Colonic mucosa (tissue), 4 donors: ENCODE measurements around the gene FTL. TPM values are rescaled to one million over a fixed set of nuclear protein-coding genes. Genes with fewer than 3 reads are reported as not detected.
"Not testable (repeated sequence)": the region's sequence is repeated elsewhere in the genome, so short reads cannot be mapped to it uniquely, and the experiment has no call there.

Source experiments
- DNase-seq: peaks from one replicate; pipeline ENCODE4 v3.0.0-alpha.2; 2020
- H3K27ac ChIP-seq: fragments of 200-600 bp; one replicate; pipeline ENCODE4 v1.8.0; 2021
- H3K27me3 ChIP-seq: fragments of 200-600 bp; one replicate; pipeline ENCODE4 v1.8.0; 2021
- H3K36me3 ChIP-seq: fragments of 200-600 bp; one replicate; pipeline ENCODE4 v1.8.0; 2021
- H3K4me1 ChIP-seq: fragments of 200-600 bp; one replicate; pipeline ENCODE4 v1.8.0; 2021; ENCODE audit warnings: mild to moderate bottlenecking
- H3K4me3 ChIP-seq: fragments of 200-600 bp; one replicate; pipeline ENCODE4 v1.8.0; 2021
- H3K9ac ChIP-seq, 2 donors: one replicate each; pipeline ENCODE4 v1.7.0; 2013; ENCODE audit warnings: control low read depth in 2 of 2, low read depth in 2 of 2, low read length in 2 of 2
- H3K9me3 ChIP-seq: fragments of 200-600 bp; one replicate; pipeline ENCODE4 v1.8.0; 2021
- intact Hi-C: fragments of 100-400 bp; cut with DNase I; formaldehyde crosslinking; loops from one replicate; pipeline ENCODE4 v1.14.1; 2022
- total RNA-seq, 2 donors: library from RNA; stranded (reverse); fragmentation: NEBNext Ultra II Directional in 1 of 2; extraction: Animal tissue kit (Norgen Biotek cat#: 25700) in 1 of 2; gene quantifications; one replicate each; pipeline ENCODE4 v1.2.1, GENCODE V29; 2021
- TF ChIP-seq, protein P1 (sequence below): fragments of 200-600 bp; IDR thresholded peaks from one replicate; pipeline ENCODE4 v1.8.0; 2022; ENCODE audit warnings: antibody characterized with exemption, mild to moderate bottlenecking
- donor health status: healthy.
- donor health status: DM: no; HTN: no; CAD: no.
- donor health status: DM: no; HTN: no; CAD: no.

The FTL gene
- 1,000 to 10,000 TPM; 1,463 to 1,600 TPM for total RNA-seq

GRCh38 chr19:48965040-48965805 lies at the start of gene FTL:
FTL (plus strand) TSS chr19:48965309; CDS start chr19:48965508, 199 bp downstream.
- intact Hi-C loops = loop anchor here (5.0 to 10.0 kb wide), 2 partner anchors 90 to 168 kb away; partner anchors contain the start of gene PPP1R15A
- no peaks in the 10 kb centered on the region for H3K27me3 ChIP-seq
- DNase-seq = peak; percentile 98
- no peaks in the 10 kb centered on the region for H3K9me3 ChIP-seq
- no peaks in the 10 kb centered on the region for H3K4me1 ChIP-seq
- no peaks in the 10 kb centered on the region for H3K36me3 ChIP-seq
- H3K27ac ChIP-seq = peak within 1 kb of the TSS; percentile 76
- peak within 1 kb of the TSS; percentile 64 to 93 for H3K9ac ChIP-seq
- peak within 1 kb of the TSS; percentile 89 for H3K4me3 ChIP-seq
- TF ChIP-seq, protein P1, sequence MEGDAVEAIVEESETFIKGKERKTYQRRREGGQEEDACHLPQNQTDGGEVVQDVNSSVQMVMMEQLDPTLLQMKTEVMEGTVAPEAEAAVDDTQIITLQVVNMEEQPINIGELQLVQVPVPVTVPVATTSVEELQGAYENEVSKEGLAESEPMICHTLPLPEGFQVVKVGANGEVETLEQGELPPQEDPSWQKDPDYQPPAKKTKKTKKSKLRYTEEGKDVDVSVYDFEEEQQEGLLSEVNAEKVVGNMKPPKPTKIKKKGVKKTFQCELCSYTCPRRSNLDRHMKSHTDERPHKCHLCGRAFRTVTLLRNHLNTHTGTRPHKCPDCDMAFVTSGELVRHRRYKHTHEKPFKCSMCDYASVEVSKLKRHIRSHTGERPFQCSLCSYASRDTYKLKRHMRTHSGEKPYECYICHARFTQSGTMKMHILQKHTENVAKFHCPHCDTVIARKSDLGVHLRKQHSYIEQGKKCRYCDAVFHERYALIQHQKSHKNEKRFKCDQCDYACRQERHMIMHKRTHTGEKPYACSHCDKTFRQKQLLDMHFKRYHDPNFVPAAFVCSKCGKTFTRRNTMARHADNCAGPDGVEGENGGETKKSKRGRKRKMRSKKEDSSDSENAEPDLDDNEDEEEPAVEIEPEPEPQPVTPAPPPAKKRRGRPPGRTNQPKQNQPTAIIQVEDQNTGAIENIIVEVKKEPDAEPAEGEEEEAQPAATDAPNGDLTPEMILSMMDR = no peak

DNA sequence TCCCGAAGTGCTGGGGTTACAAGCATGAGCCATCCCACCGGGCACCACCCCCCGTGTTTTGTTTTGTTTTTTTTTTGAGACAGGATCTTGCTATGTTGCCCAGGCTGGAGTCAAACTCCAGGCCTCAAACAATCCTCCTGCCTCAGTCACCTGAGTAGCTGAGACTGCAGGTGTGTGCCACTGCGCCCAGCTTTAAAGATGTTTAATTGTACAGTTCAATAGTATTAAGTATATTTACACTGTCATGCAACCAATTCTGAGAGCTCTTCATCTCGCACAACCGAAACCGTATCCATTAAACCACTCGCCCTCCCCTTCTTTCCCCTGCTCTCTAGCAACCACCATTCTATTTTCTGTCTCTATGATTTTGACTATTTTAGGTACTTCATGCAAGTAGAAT lies 49.4 kb upstream of the FTL start:
- H3K27ac ChIP-seq = no peak overlapping the region
- H3K9me3 ChIP-seq = no peaks in the 10 kb centered on the region
- TF ChIP-seq, protein P1 = no peak
- no peak overlapping the region for H3K4me3 ChIP-seq
- H3K4me1 ChIP-seq = no peaks in the 10 kb centered on the region
- no peak overlapping the region for H3K9ac ChIP-seq
- intact Hi-C loops = no loop called here
- H3K27me3 ChIP-seq = no peaks in the 10 kb centered on the region
- DNase-seq = no peak
- H3K36me3 ChIP-seq = peaks cover 16% of the 10 kb centered on the region

- no peak for DNase-seq
- H3K4me3 ChIP-seq = no peak overlapping the region
- H3K4me1 ChIP-seq = no peaks in the 10 kb centered on the region
- H3K27ac ChIP-seq = no peak overlapping the region
- intact Hi-C loops = no loop called here
- no peak overlapping the region for H3K9ac ChIP-seq
- no peaks in the 10 kb centered on the region for H3K27me3 ChIP-seq
- TF ChIP-seq, protein P1 = no peak
- H3K9me3 ChIP-seq = no peaks in the 10 kb centered on the region
- H3K36me3 ChIP-seq = peaks cover 13% of the 10 kb centered on the region
Measured at GRCh38 chr19:48918071-48918470, 47.0 kb upstream of the FTL start.

- Histone ChIP-seq H3K9me3 (no peaks in the 10 kb centered on the region), H3K27me3 (no peaks in the 10 kb centered on the region), H3K4me3 (no peak overlapping the region), H3K27ac (no peak overlapping the region), H3K36me3 (peaks cover 5% of the 10 kb centered on the region), H3K9ac (no peak overlapping the region), H3K4me1 (no peaks in the 10 kb centered on the region)
- intact Hi-C loops = no loop called here
- TF ChIP-seq, protein P1 = no peak
- DNase-seq = no peak
Measured at GRCh38 chr19:48918801-48919247, 46.3 kb upstream of the FTL start.

DNA sequence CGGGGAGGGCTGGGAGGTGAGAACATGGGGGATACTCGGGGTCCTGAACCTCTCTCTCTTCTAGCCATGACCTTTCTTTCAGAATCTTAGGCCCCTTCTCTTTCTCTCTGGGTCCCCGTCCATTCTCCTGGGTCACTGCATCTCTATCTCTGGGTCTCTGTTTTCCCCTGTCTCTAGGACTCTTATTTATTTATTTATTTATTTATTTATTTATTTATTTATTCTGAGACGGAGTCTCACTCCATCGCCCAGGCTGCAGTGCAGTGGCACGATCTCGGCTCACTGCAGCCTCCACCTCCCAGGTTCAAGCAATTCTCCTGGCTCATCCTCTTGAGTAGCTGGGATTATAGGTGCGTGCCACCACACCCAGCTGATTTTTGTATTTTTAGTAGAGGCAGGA lies 45.8 kb upstream of the FTL start:
- H3K4me1 ChIP-seq, DNase-seq, intact Hi-C loops, H3K9ac ChIP-seq, H3K27me3 ChIP-seq, H3K4me3 ChIP-seq, H3K36me3 ChIP-seq, H3K9me3 ChIP-seq, H3K27ac ChIP-seq: not testable (repeated sequence)

DNA sequence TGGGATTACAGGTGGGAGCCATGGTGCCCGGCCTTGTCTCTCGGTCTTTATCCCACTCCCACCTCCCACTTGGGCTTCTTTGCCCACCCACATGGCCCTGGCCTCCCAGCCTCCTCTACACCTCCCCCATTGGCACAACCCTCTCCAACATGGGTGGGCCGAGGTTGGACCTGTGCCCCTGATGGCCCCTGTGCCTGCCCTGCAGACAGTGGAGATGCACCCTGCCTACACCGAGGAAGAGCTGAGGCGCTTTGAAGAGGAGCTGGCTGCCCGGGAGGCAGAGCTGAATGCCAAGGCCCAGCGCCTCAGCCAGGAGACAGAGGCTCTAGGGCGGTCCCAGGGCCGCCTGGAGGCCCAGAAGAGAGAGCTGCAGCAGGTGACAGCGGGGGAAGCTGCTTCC lies 44.2 kb upstream of the FTL start:
- Histone ChIP-seq H3K27ac (no peak overlapping the region), H3K9ac (no peak overlapping the region), H3K4me1 (no peaks in the 10 kb centered on the region), H3K27me3 (no peaks in the 10 kb centered on the region), H3K4me3 (no peak overlapping the region), H3K36me3 (no peaks in the 10 kb centered on the region), H3K9me3 (no peaks in the 10 kb centered on the region)
- intact Hi-C loops = no loop called here
- TF ChIP-seq, protein P1 = no peak
- no peak for DNase-seq
